ENCODE results near the gene CPED1.

CPED1 gene

DNA sequence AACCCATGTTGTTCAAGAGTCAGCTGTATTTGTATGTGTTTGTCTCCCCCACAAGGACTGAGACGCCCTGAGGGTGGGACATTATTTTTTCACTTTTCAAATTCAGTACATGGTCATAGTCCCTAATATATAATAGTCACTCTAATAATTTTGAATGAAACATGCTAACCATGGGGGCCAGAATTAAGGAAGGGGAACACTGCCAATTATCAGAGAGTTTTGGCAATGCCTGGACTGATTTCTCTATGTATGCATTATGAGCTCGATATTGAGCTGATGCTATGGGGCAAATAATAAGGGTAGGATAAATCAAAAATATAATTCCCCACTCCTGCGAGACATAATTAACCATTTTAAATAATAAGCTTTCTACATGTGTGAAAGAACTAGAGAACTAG lies 87.4 kb downstream of the CPED1 start:
- DNase-seq: no peak

DNA sequence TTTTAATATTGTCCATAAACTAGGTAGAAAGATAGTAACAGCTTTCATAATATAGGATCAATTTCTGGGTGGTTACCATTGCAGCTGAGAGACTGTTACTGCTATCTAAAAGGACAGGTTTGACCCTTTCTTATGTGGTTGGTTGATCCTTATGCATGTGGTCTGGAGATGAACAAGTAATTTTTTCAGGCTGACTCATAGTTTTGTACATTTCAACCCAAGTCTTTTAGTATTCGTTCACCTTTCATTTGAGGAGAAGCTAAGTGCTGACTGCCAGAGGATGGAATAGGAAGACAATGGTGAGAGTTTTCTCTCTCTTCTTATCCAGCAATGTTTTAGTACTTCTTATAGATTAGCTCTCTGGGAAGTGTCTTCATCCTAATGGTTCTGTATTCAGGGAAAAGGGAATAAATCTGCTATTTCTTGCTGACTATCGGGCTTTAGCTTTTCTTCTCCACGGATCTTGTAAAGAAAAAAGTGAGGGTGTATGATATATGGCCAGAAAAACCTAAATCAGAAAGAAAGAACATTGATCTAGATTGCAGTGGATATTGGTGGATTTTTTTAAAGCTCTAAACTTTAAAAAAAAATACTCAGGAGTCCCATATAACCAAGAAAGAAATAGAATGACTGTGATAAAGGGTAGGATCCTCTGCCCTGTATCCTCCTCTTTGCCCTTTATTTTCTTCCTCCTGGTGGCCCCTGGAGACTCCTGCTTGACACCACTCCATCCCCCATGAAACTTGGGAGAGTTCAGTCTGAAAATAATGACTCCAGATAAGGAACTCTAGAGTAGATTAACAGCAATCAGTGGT lies 88.0 kb downstream of the CPED1 start:
- no peak for DNase-seq

DNA sequence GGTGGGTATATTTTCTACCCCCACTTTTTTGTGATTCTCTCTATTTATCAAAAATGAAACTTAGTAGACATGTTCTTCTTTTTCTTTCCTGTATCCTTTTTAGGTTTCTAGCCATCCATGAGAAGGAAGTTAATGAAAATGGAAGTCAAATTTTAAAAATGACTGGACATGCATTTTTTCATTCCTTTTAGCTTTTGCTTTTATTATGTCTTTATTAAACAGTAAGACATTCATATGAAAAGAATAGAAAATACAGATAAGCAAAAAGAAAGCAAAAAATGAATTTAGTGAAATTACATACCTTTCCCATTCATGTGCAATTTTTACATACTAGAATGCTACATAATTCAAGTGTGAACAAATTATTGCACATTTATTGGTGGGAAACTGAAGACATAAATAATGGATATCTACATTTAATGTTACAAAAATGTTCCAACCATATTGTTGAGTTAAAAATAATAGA lies 88.7 kb downstream of the CPED1 start:
- no peak for DNase-seq

DNA sequence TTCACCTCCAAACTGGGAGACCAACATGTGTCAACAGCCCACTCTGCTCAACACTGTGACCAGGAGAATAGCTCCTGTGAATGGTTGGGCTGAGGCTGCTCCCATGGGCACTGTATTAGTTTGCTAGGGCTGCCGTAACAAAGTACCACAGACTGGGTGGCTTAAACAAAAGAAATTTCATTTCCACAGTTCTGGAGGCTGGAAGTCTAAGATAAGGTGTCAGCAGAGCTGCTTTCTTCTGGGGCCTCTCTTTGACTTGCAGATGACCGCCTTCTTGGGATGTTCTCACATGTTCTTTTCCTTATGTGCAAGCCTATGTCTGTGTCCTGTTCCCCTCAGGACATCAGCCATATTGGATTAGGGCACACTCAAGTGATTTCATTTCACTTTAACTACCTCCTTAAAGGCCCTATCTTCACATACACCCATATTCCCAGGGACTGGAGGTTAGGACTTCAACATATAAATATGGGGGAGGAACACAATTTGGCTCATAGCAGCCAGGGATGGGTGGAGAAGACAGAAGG lies 90.3 kb downstream of the CPED1 start:
- DNase-seq: no peak

DNA sequence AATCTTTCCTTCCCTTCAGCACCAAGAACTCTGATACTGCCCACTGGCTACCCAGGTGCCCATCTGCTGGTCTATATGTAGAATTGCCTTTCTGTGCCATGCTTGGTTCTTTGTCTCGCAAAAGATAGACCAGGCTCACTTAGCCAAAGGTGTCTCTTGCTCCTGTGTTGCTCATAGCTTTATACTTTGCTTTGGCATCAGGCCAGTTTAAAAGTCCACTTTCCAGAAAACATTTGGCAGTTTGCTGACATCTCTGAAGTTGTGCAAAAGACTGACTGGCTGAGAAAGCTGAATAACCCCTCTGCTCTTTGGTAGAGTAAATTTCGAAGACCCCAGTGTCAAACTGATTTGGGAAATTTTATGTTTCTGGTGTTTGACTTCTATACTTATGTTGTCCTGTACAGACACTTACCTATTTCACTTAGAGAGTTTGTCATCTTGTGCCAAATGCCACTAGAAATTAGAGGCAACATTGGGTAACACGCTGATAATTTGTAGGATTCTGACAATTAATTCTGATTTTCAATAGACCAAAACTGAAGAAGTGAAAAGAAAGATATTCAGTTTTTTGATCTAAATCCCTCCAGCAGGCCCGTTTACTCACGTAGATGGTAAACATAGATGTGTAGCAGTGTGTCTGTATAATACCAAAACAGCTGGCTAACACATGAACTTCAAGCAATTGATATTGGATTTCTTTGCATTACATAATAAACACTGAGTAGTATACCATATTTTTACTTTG lies 91.1 kb downstream of the CPED1 start:
- DNase-seq: no peak

DNA sequence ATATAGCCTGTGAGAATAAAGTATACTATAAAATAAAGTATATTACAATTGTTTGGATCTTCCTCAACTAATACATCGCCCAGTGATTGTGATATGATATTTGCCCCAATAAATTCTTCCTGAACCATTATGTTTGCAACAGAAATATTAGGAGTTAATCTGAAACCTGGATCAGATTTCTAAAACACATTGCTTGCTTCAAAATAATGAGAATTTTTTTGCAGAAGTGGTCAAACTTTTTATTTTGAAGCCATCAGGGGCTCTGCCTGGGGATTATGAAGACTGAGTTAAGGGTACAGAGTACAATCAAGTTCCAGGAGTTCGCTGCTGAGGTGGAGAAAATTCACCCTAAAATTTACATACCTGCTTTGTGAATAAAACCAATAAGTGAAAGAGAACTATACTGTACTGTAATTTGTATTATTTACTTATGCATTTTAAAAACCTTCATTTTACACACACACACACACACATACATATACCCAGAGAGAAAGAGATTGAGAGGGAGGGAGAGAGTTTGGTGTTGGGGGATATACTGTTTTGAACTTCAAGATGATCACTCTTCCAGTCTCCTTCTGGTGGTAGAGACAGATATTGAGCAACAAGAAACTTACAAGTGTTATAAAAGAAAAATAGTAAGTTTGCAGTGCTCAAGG lies 91.9 kb downstream of the CPED1 start:
- DNase-seq: no peak

DNA sequence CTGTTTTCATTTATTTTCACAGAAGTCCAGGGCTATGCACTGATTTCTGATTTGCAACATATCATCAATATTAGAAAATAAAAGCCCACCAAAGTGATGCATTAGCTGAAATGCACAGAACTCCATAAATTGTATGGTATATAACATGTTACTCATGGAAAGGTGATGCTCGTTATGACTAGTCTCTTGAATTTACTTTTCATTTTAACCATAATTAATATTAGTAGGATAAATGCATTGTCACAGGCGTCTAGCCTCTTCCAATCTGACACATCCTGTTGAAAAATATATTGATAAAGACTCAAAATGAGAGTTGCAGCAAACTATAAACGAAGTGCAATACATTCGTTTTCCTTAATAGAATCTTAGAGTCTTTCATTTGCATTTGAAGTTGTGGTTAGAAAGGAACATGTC lies 92.4 kb downstream of the CPED1 start:
- no peak for DNase-seq

DNA sequence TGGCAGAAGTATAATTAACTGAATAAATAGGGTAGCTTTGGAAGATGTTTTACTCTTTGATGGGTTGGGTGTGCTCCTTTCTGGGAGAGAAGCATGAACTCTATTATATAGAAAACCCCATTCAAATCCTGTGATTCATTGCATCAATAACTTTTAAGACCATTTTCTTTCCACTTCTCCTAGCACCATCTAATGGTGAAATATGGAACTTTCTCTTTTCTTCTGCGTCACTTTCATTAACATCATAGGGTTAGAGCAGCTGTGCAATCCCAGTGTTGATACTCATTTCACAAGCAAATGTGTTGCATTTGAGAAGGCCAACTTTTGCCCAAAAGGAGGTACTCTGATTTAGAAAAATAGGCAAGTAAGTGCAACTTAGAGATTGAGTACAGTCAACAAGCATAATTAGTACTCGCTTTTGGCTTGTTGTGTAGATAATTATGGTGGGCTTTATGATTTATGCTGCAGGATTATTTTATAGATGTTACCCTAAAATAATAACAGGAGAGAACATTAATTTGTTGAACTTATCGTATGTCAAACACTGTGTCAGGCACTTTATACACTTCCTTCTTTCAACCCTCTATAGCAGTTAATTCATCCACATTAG lies 92.9 kb downstream of the CPED1 start:
- no peak for DNase-seq

DNA sequence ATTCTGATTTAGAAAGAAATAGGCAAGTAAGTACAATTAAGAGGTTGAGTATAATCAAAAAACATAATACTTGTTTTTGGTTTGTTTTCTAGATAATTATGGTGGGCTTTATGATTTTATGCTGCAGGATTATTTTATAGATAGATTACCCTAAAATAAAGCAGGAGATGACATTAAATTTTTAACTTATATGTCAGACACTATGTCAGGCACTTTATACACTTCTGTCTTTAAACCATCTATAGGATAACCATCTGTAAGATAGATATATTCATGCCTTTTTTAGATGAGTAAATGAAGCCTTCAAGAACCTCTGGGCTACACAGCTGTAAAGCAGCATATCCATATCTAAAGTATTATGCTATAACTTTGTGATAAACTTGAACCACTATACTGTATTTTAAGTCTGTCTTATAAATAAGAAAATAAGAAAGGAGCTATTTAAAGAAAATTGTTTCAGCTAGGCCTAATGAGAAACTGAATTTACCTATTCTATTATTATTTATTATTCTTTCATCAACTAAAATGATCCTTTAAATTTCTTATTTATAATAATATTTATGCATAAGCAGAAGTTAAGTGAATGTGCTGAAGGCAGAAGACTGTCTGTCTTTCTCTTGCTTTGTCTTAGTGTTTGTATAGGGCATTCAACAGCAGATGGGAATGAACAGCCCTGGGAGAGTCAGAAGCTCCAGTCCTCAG lies 94.0 kb downstream of the CPED1 start:
- DNase-seq: no peak

DNA sequence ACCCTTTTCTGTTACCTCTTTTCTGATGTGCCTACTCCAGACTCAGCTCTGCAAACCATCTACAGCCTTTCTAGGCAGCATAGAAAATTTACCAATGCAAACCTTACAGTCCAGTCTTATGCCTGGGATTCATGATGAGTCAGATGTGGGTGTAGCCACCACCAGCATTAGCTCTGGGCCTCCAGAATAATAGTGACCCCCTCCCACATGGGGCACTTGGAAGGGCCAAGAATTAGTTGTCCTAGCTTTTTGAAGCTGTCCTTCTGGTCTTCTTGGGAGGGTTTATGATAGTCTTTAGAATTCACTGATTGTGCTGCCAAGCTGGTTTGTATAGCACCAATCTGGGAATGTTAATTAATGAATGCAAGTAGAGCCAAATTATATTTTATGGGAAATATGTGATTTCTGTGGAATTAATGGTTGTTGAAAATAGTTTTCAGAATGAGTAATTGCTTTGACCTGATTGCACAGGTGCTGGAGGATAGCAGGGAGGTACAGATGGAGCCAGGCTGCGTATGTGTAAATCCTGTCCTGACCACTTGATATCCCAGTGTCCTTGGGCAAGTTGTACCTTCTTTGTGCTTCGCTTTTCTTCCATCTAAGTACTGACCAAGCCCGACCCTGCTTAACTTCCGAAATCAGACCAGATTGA lies 94.8 kb downstream of the CPED1 start:
- no peak for DNase-seq

DNA sequence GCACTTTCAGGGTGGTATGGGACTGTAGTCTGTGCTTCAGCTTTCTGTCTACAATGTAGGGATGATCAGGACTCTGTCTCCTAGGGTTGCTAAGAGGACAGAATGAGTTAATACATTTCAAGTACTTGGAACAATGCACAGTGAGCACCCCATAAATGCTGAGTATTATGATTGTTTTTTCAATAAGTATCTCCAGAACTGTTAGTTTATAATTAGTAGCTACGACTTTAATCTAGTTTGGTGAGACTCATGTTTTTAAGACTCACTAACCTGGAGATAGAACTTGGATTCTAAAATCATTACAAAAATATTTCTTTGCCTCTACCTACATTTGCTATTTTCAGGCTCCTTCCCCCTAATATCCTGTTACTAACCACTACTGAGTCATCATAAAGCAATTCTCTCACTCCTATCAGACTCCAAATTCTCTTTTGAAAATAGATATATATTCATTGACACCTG lies 95.3 kb downstream of the CPED1 start:
- no peak for DNase-seq

DNA sequence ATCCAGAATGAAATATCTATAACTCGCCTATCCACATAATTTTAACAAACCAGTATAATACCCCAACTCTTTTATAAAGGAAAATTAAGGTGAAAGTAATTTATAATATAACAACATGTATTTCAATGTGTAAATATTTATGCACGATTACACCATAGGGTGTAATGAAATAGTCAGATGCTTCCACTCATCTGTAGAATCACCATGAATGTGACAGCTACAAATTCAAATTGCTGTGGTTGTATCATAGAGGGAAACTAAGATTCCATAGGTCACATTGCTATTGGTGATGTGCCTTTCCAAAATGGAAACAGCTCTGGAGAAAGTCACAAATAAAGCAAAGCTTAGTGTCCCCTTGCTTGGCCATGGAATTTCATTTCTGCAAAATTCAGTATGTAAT lies 95.7 kb downstream of the CPED1 start:
- DNase-seq: no peak

DNA sequence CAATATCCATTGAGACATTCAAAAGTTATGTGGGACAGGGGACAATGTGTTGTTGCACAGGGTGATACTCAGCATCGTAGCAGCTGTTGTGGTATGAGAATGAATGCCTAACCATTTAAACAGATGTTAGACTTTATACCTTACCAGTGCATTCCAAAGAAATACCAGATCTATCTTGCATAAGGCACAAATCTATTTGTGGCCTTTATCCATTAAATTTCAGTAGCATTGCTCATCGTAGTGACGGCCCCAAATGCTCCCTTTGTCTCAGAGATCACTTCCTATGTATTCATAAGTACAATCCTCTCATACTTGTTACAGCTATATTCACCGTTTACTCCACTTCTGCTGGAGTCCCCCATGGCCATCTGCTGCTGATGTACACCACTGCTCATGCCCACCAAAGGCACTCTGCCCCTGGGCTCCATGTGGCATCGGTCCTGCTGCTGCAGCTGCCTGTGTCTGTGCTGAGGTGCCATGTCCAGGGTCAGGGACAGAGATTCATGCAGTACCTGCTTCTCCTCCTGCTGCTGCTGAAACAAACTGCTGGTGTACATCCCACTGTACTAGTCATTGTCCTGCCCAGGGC lies 96.3 kb downstream of the CPED1 start:
- no peak for DNase-seq

DNA sequence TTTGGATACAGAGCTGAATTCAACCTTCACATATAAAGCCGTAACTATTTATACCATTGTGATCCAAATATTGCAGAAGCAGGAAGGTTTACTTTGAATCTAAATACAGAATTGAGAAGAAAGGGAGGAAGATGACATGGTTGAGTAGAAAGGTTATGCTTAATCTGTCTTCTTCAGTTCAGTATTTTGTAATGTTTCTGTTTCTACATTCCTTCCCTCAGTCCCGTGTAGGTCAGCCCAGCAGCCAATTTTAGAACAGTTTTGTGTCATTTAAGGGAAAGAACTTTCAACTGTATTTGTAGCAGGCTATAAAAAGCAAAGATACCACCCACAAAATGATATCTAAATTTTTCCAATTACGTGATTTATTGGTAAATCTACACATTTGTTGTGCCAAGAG lies 97.4 kb downstream of the CPED1 start:
- no peak for DNase-seq

DNA sequence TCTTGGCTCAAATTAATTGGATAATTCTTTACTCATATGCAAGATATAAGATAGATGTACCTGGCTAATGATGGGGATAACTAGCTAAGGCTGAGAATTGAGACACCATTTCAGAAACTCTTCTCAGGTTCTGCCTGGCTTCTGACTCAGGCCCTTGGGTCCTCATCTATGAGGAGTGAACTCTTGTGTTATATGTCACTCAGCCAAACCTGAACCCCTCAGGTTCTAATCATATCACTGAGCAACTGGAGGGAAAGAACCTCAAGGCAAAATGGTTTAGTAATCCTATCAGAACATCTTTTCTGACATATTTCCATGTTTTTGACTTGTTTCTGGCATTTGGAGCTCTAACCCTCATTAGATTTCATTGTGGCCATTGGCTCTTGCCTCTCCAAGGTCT lies 100.4 kb downstream of the CPED1 start:
- DNase-seq: no peak

DNA sequence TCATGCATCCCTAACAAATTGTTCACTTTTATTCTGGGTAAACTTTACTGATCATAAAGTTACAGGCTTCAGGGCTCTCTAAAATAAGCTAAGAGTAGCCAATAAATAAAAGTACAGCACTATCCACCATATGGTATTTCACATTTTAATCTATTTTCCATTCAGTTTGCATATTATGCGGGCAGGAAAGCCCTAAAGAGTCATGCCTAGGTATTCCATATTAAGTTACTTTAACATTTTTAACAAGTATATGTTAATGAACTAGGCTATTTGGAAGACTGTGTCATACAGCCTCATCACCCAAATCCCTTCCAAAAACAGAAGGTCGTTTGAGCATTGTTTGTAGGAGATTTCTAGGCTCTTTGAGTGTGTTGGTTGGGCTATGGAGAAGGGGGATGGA lies 106.3 kb downstream of the CPED1 start:
- DNase-seq: no peak

DNA sequence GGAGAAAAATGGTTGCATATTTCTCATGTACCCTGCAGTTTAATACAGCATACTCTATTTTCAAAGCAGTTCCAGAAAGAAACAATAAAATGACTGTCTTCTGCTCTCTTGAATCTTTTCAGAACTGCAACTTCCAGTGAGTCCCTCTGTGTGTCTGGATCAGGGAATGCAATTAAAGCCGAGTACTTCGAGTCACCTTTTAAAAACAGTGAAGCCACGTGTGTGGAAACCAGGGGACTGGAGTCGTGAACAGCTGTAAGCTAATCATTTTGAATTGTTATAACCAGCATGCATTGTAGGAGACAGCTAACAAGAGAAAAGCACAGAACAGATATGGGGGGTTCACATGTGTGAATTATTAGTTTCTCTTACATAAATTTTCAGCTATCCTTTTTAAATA lies 109.1 kb downstream of the CPED1 start:
- DNase-seq: no peak

DNA sequence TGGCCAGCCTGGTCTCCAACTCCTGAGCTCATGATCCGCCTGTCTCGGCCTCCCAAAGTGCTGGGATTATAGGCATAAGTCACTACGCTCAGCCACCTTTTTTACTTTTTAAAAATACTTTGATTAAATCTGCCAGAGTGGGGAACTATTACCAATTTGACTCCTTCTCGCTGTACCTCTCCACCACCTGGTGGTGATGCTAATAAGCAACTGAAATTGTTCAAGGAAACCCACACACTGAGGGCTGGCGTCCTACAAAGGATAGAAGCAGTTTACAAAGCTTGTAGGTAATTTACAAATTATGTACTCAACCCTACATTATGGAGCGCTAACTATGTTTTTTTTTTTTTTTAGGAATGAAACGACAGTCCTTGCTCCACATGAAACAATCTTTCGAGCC lies 111.1 kb downstream of the CPED1 start:
- no peak for DNase-seq

DNA sequence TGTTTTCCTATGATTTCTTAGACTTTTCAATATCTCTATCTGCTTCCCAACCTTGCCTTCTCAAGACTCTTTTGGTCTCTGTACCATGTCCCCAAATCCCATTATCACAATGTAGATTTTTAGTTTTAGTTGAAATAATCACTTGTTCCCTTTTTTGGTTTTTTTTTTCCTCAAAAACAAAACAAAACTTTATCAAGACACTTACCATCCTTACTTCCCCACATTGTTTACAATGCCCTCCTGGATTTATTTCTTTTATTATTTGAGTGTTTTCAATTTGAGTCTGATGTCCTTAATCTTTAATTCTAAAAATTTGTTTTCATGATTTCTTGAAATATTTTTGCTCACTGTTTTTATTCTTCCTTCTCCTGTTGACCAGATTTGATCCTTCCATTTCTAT lies 112.6 kb downstream of the CPED1 start:
- no peak for DNase-seq

DNA sequence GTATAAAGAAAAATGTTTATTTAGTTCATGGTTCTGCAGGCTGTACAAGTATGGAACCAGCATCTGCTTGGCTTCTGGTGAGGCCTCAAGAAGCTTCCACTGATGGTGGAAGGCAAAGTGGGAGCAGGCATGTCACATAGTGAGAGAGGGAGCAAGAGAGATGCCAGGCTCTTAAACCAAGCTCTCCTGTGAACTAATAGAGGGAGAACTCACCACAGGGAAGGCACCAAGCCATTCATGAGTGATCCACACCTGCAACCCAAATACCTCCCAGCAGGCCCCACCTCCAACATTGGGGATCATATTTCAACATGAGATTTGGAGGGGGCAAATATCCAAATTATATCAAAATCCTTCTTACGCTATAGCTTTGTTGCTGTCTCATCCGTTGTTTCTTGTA lies 113.1 kb downstream of the CPED1 start:
- DNase-seq: no peak

DNA sequence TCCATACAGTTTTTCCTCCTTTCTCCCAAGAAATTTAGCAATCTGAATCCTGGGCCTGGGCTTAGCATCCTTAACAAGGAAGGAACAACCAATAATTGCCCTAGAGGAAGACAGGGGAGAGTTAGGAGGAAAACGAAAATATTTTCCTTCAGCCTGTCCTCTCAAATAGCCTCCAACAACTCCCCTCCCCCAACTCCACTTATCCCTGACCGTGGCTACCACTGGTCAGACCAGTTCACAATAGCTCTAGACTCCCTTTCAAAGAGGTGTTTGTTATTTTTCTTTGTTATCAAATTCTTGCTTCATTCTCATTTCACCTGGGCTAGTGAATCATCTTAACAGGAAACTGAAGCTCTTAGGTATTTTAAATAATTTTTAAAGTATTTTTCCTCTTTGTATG lies 114.1 kb downstream of the CPED1 start:
- no peak for DNase-seq

DNA sequence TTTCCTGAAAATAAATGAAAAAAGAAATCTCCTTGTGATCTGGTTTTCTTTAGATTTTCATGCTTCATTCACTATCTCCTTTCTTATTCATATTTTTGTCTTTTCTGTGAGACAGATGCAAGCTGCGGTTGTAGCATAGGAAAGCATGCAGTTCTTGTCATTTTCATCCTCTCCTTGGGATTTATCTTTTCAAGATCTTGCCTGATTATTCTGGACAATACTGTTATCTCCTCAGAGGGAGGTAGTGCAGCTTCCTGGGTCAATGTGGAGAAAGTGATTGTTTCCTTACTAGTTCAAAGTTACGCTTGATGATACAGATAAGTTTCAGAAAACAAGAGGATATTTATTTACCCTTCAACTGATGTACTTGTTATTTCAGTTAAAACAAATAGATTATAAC lies 114.6 kb downstream of the CPED1 start:
- DNase-seq: no peak
